ENCODE data around the gene BTBD16.

BTBD16 gene

DNA sequence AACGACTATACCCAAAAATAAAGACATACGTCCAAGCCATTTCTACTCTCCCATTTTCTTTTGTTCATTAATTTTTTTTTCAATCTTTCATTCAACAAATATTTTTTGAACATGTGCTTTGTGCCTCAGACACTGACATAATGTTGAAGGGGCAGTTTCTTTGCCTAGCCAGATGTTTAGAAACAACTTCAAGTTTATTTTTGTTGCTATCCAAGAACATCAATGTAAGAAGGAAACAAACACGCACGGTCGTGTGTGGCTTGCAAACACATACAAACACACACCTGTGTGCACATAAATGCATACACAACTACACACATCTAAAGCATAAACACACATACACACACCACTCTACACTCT is 39.9 kb downstream of the BTBD16 start:
- H3K4me3 ChIP-seq (ENCODE audit: low read depth, low read length): no peak overlapping the region
- ChIA-PET POLR2A (no interaction called here), CTCF (interaction anchor here (1.1 to 1.8 kb wide), 5 partner anchors 9 to 125 kb away, joined by 3 to 6 read pairs (median 4); no protein-coding TSS in a partner anchor)
- TF ChIP-seq, protein P1, sequence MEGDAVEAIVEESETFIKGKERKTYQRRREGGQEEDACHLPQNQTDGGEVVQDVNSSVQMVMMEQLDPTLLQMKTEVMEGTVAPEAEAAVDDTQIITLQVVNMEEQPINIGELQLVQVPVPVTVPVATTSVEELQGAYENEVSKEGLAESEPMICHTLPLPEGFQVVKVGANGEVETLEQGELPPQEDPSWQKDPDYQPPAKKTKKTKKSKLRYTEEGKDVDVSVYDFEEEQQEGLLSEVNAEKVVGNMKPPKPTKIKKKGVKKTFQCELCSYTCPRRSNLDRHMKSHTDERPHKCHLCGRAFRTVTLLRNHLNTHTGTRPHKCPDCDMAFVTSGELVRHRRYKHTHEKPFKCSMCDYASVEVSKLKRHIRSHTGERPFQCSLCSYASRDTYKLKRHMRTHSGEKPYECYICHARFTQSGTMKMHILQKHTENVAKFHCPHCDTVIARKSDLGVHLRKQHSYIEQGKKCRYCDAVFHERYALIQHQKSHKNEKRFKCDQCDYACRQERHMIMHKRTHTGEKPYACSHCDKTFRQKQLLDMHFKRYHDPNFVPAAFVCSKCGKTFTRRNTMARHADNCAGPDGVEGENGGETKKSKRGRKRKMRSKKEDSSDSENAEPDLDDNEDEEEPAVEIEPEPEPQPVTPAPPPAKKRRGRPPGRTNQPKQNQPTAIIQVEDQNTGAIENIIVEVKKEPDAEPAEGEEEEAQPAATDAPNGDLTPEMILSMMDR (IDR thresholded peaks at IDR 0.05; ENCODE audit: insufficient read depth, low read length, missing control alignments): no peak
- no peak for DNase-seq (ENCODE audit: low read depth, low spot score)

DNA sequence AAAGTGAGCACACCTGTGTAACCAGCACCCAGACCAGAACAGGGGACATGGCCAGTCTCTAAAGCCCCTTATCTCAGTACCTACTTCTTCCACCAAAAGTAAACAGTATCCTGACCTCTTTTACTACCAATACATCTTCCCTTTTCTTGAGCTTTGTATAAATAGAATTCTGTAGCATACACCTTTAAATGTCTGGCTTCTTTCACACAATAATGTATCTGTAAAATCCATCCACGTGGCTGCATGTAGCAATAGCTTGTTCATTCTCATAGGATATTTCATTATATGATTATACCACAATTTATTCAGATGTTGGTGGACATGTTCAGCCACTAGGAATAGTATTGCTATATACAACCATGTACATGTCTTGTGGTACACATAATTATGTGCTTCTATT is 40.6 kb downstream of the BTBD16 start:
- POLR2A ChIA-PET: no interaction called here
- TF ChIP-seq, protein P1 (IDR thresholded peaks at IDR 0.05; ENCODE audit: insufficient read depth, low read length, missing control alignments): no peak
- DNase-seq (ENCODE audit: low read depth, low spot score): no peak
- CTCF ChIA-PET: interaction anchor here (1.2 to 1.8 kb wide), 3 partner anchors 11 to 125 kb away, joined by 3 to 6 read pairs (median 4); no protein-coding TSS in a partner anchor
- no peak overlapping the region for H3K4me3 ChIP-seq (ENCODE audit: low read depth, low read length)

DNA sequence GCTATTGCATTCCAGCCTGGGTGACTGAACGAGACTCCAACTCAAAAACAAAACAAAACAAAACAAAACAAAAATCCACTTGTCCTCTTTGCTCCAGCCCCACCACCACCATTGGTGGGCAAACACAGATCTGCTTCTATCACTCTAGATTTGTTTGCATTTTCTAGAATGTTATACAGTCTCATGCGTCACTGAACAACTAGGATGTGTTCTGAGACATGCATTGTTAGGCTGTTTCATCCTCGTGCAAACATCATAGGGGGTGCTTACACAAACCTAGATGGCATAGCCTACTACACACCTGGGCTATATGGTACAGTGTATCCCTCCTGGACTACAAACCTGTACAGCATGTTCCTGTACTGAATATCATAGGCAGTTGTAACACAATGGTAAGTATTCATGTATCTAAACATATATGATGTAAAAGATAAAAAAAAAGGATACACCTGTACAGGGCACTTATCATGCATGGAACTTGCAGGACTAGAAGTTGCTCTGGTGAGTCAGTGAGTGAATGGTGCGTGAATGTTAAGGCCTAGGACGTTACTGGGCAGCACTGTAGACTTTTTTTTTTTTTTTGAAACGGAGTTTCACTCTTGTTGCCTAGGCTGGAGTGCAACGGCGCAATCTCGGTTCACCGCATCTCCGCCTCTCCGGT is 45.3 kb downstream of the BTBD16 start:
- ChIA-PET POLR2A (no interaction called here), CTCF (interaction anchor here (0.9 to 1.6 kb wide), 3 partner anchors 17 to 249 kb away, joined by 3 to 5 read pairs (median 4); no protein-coding TSS in a partner anchor)
- H3K4me3 ChIP-seq (ENCODE audit: low read depth, low read length): no peak overlapping the region
- TF ChIP-seq, protein P1 (IDR thresholded peaks at IDR 0.05; ENCODE audit: insufficient read depth, low read length, missing control alignments): no peak
- DNase-seq (ENCODE audit: low read depth, low spot score): no peak

DNA sequence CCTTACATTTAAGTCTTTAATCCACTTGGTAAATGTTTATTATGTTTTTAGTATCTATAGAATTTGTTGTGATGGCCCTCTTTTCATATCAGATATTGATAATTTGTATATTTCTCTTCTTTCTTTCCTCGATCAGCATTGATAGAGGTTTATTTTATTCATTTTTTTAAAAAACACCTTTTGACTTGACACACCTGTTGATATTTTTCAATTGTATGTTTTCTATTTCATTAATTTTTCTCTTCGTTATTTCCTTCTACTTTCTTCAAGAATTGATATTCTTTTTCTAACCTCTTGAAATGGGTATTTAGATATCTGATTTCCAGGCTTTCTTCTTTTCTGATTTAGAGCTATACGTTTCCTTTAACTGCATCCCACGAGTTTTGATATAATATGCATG is 50.9 kb downstream of the BTBD16 start:
- TF ChIP-seq, protein P1 (IDR thresholded peaks at IDR 0.05; ENCODE audit: insufficient read depth, low read length, missing control alignments): no peak
- DNase-seq (ENCODE audit: low read depth, low spot score): no peak
- CTCF ChIA-PET: interaction anchor here (0.8 to 1.7 kb wide), 4 partner anchors 13 to 23 kb away, joined by 3 to 6 read pairs (median 4); no protein-coding TSS in a partner anchor

DNA sequence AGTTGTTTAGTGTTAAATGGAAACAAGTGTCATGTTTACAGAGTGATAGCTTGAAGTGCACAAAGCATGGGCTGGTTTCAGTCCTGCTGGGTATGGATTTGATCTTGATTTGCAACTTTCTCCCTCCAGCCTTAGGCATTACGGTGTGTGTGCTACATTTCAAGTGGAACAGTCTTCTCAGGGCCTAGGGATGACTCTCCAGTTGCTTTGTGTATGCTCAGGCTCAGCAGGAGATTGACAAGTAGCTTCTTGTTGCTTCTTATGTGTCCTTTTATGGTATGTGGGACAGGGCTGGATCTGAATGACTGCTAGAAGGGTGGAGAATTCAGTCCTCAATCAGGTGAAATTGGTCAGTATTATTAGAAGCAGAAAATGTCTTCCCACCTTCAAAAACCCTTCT is 52.1 kb downstream of the BTBD16 start:
- TF ChIP-seq, protein P1 (IDR thresholded peaks at IDR 0.05; ENCODE audit: insufficient read depth, low read length, missing control alignments): no peak
- no peak overlapping the region for H3K4me3 ChIP-seq (ENCODE audit: low read depth, low read length)
- CTCF ChIA-PET: interaction anchor here (0.9 to 3.3 kb wide), 8 partner anchors 12 to 242 kb away, joined by 3 to 13 read pairs (median 6); no protein-coding TSS in a partner anchor
- DNase-seq (ENCODE audit: low read depth, low spot score): no peak
- POLR2A ChIA-PET: no interaction called here

More for the DNA sequence above, 50.9 kb downstream of the BTBD16 start:
- H3K4me3 ChIP-seq (ENCODE audit: low read depth, low read length): no peak overlapping the region
- POLR2A ChIA-PET: no interaction called here

DNA sequence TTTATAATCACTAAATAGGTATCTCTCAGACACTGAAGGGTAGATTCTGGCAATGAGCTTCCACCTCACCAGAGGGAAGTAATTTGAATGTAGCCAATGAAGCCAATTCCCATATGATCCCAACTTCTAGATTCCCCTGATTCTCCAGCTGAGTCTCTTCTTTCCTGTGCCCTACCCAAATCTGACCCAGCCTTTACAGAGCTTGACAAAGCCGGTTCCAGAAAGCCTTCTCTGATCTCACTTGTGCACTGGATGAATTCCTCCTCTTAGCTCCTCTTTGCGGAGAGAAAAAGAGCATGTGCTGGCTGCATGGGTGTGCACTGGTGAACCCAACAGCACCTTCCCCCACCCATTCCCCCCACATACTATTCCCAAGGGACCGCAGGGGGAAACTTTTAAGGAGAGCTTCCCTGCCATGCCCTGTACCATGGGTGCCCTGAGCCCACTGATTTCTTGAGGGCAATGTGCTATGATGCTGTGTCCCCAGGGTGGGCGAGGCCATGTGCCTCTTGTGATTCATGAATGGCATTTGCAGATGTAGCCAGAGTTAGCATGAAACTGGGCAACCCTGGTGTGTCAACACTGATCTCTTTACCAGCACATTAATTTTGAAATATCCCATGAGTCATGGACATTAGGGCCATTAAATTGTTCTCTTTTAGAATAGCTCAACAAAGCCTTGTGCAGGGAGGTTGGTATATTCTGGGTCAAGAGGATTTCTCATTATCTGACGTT is 53.0 kb downstream of the BTBD16 start:
- H3K4me3 ChIP-seq (ENCODE audit: low read depth, low read length): no peak overlapping the region
- CTCF ChIA-PET: interaction anchor here (0.8 to 3.3 kb wide), 7 partner anchors 13 to 241 kb away, joined by 3 to 13 read pairs (median 5); no protein-coding TSS in a partner anchor
- DNase-seq (ENCODE audit: low read depth, low spot score): no peak
- TF ChIP-seq, protein P1 (IDR thresholded peaks at IDR 0.05; ENCODE audit: insufficient read depth, low read length, missing control alignments): no peak
- POLR2A ChIA-PET: interaction anchor here (0.5 to 1.4 kb wide), 2 partner anchors 16 to 25 kb away, joined by 3 to 6 read pairs; no protein-coding TSS in a partner anchor
